Pancreas (tissue), 10 donors: ENCODE measurements around the gene FOXC2. TPM values are rescaled to one million over a fixed set of nuclear protein-coding genes. Genes with fewer than 3 reads are reported as not detected.
A peak's percentile ranks its signal among the peaks of the same experiment; 100 is the strongest.

Experiments used
- ATAC-seq, 4 donors: fragments of 200-7000 bp; cut with Tn5 transposase; one replicate each; pipeline versions ENCODE4 v1.8.0 to v1.9.1; 2020; ENCODE audit warnings: mild to moderate bottlenecking in 4 of 4, moderate library complexity in 4 of 4
- DNase-seq, 6 donors: peaks; one replicate each; pipeline ENCODE4 v3.0.0-alpha.2; 2020
- FAIRE-seq: peaks from 2 replicates; lab custom pipeline; 2012; peaks lifted over from hg19 to GRCh38; lab: Jason Lieb, UNC
- H3K27ac ChIP-seq, 4 donors: fragments of 200-600 bp; sonication (generic); 1 replicate in 3 of 4; 2 replicates in 1 of 4; pipeline versions ENCODE4 v1.5.0 to v1.8.0; 2020
- H3K27me3 ChIP-seq, 4 donors: fragments of 200-600 bp; one replicate each; pipeline ENCODE4 v1.8.0; 2021
- H3K36me3 ChIP-seq, 3 donors: fragments of 200-600 bp; sonication (generic) in 1 of 3; one replicate each; pipeline versions ENCODE4 v1.5.0 to v1.8.0; 2020 to 2021
- H3K4me1 ChIP-seq, 3 donors: fragments of 200-600 bp; one replicate each; pipeline ENCODE4 v1.8.0; 2021
- H3K4me3 ChIP-seq, 4 donors: fragments of 200-600 bp; sonication (generic) in 2 of 4; one replicate each; pipeline versions ENCODE4 v1.5.0 to v1.8.0; 2020 to 2021
- H3K9me3 ChIP-seq, 4 donors: fragments of 200-600 bp; one replicate each; pipeline ENCODE4 v1.8.0; 2021
- CTCF ChIP-seq, 4 donors: fragments of 200-600 bp; sonication (generic) in 3 of 4; IDR thresholded peaks; one replicate each; pipeline versions ENCODE4 v1.5.0 to v1.8.0; 2021; ENCODE audit warnings: antibody characterized with exemption in 4 of 4
- WGBS, 2 donors: extraction: QIAGEN DNeasy Blood & Tissue Kit; methylation state at CpG; one replicate each; pipeline ENCODE4 v1.1.7; 2013; 5-methylcytosine and 5-hydroxymethylcytosine counted together
- intact Hi-C, 3 donors: fragments of 100-400 bp; cut with DNase I; formaldehyde crosslinking; loops; one replicate each; pipeline versions ENCODE4 v1.11.1 to v1.14.2; 2022
- polyA plus RNA-seq, 2 donors: library from polyadenylated mRNA; stranded (reverse); fragments of 200-250 nt; gene quantifications; one replicate each; pipeline ENCODE4 v1.2.3, GENCODE V29; 2013
- total RNA-seq, 6 donors: library from RNA; stranded (reverse); fragmentation: NEBNext Ultra II Directional in 4 of 6; extraction: Animal tissue kit (Norgen Biotek cat#: 25700) in 4 of 6; gene quantifications; one replicate each; pipeline versions ENCODE4 v1.2.1 to v1.2.4, GENCODE V29; 2021 to 2023
- donor health status: healthy with polysubstance abuse.
- donor health status: DM: no; HTN: no; CAD: no; lungs with moderate emphysema.
- donor health status: DM: no; HTN: no; CAD: no.
- donor health status: control.
- donor health status: control.
- donor health status: Bipolar disorder and iron deficiency.
- donor health status: DM: yes; HTN: yes; CAD: no.
- donor health status: DM: no; HTN: no; CAD: no.
- donor health status: DM: no; HTN: no; CAD: no.
- donor health status: DM: yes; HTN: yes; CAD: no.

Gene FOXC2
- total and polyA plus RNA-seq, 8 donors, result 0.06 to 0.23 (median 0.17) TPM; not detected in 3

GRCh38 chr16:86611525-86611855 lies 44.9 kb downstream of the FOXC2 start:
- 42 to 57% methylated on average over 7 of the region's 7 CpGs for WGBS, 2 donors
- no peak for TF ChIP-seq CTCF (IDR thresholded peaks at IDR 0.05)
- Histone ChIP-seq H3K27me3 (peaks cover 0 to 10% (median 0%) of the 10 kb centered on the region in 4 donors), H3K4me1 (no peaks in the 10 kb centered on the region), H3K27ac (no peak overlapping the region), H3K4me3 (no peak overlapping the region), H3K36me3 (no peaks in the 10 kb centered on the region), H3K9me3 (no peaks in the 10 kb centered on the region)
- ATAC-seq (peak in 1 of 4 donors; percentile 25), DNase-seq (no peak), FAIRE-seq (no peak)
- intact Hi-C loops, result no loop called here

DNA sequence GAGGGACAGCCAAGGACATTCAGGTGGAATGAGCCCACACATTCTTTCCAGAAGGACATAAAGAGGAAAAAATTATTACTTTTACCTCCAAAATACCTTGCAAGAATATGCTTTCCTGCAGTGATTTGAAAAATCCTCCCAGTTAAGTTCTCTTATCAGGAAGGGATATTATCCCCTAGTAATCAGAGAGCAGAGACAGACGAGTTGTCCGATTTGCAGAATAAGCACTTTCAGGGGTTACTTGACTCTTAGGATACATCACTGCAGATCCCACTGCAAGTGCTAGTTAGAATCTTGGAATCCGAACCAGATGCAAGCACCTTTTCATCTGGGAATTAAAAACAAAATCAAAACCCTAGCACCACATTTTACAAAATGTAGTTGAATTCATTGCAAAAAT lies 45.3 kb downstream of the FOXC2 start:
- H3K27me3 ChIP-seq, result peaks cover 0 to 10% (median 0%) of the 10 kb centered on the region in 4 donors
- H3K36me3 ChIP-seq, result no peaks in the 10 kb centered on the region
- intact Hi-C loops, result no loop called here
- no peak for DNase-seq
- H3K9me3 ChIP-seq, result no peaks in the 10 kb centered on the region
- no peak for ATAC-seq
- FAIRE-seq, result no peak
- no peak overlapping the region for H3K27ac ChIP-seq
- no peak overlapping the region for H3K4me3 ChIP-seq
- H3K4me1 ChIP-seq, result no peaks in the 10 kb centered on the region
- 42 to 55% methylated on average over 3 of the region's 3 CpGs for WGBS, 2 donors
- TF ChIP-seq CTCF (IDR thresholded peaks at IDR 0.05), result no peak

GRCh38 chr16:86614699-86615098 lies 48.1 kb downstream of the FOXC2 start:
- Histone ChIP-seq H3K9me3 (no peaks in the 10 kb centered on the region), H3K27me3 (peaks cover 0 to 5% (median 0%) of the 10 kb centered on the region in 4 donors), H3K36me3 (no peaks in the 10 kb centered on the region), H3K4me1 (no peaks in the 10 kb centered on the region), H3K4me3 (no peak overlapping the region), H3K27ac (no peak overlapping the region)
- TF ChIP-seq CTCF (IDR thresholded peaks at IDR 0.05), result no peak
- 50 to 54% methylated on average over 5 of the region's 5 CpGs for WGBS, 2 donors
- FAIRE-seq, result no peak
- DNase-seq, result no peak
- no peak for ATAC-seq
- intact Hi-C loops, result no loop called here

GRCh38 chr16:86616906-86617305 lies 50.3 kb downstream of the FOXC2 start:
- no peak overlapping the region for H3K4me3 ChIP-seq
- H3K27me3 ChIP-seq, result no peaks in the 10 kb centered on the region
- intact Hi-C loops, result no loop called here
- no peak for TF ChIP-seq CTCF (IDR thresholded peaks at IDR 0.05)
- no peaks in the 10 kb centered on the region for H3K9me3 ChIP-seq
- 63 to 75% methylated on average over 5 of the region's 5 CpGs for WGBS, 2 donors
- no peaks in the 10 kb centered on the region for H3K4me1 ChIP-seq
- no peak overlapping the region for H3K27ac ChIP-seq
- DNase-seq (no peak), FAIRE-seq (no peak), ATAC-seq (no peak)
- no peaks in the 10 kb centered on the region for H3K36me3 ChIP-seq

GRCh38 chr16:86618431-86619238 lies 52.0 kb downstream of the FOXC2 start:
- H3K36me3 ChIP-seq, result no peaks in the 10 kb centered on the region
- H3K27ac ChIP-seq, result no peak overlapping the region
- H3K27me3 ChIP-seq, result no peaks in the 10 kb centered on the region
- DNase-seq (no peak), FAIRE-seq (no peak), ATAC-seq (no peak)
- no peaks in the 10 kb centered on the region for H3K4me1 ChIP-seq
- no peak for TF ChIP-seq CTCF (IDR thresholded peaks at IDR 0.05)
- WGBS, 2 donors, result 72 to 79% methylated on average over 16 of the region's 16 CpGs
- intact Hi-C loops, result no loop called here
- no peaks in the 10 kb centered on the region for H3K9me3 ChIP-seq
- H3K4me3 ChIP-seq, result no peak overlapping the region
